Left lung (tissue), 10 donors: Measurements from ENCODE around the gene CREB5. TPM values are rescaled to one million over a fixed set of nuclear protein-coding genes. Genes with fewer than 3 reads are reported as not detected.

Experiments
- ATAC-seq: fragments of 200-7000 bp; cut with Tn5 transposase; one replicate; pipeline ENCODE4 v1.9.1; 2020; ENCODE audit warnings: moderate library complexity
- DNase-seq, 4 donors: peaks; one replicate each; pipeline ENCODE4 v3.0.0-alpha.2; 2013 to 2020
- H3K27ac ChIP-seq, 2 donors: fragments of 200-600 bp; sonication (generic) in 1 of 2; one replicate each; pipeline versions ENCODE4 v1.5.0 to v1.8.0; 2020 to 2021
- H3K27me3 ChIP-seq, 2 donors: fragments of 200-600 bp; sonication (generic) in 1 of 2; one replicate each; pipeline versions ENCODE4 v1.5.0 to v1.8.0; 2020 to 2021
- H3K36me3 ChIP-seq, 2 donors: fragments of 200-600 bp; sonication (generic) in 1 of 2; one replicate each; pipeline versions ENCODE4 v1.5.0 to v1.8.0; 2020 to 2021
- H3K4me1 ChIP-seq, 2 donors: fragments of 200-600 bp; one replicate each; pipeline ENCODE4 v1.8.0; 2021
- H3K4me3 ChIP-seq, 2 donors: fragments of 200-600 bp; sonication (generic) in 1 of 2; one replicate each; pipeline versions ENCODE4 v1.5.0 to v1.8.0; 2020 to 2021; ENCODE audit warnings: mild to moderate bottlenecking in 1 of 2
- H3K9me3 ChIP-seq, 2 donors: fragments of 200-600 bp; sonication (generic) in 1 of 2; one replicate each; pipeline versions ENCODE4 v1.5.0 to v1.8.0; 2020 to 2021
- CTCF ChIP-seq, 2 donors: fragments of 200-600 bp; sonication (generic) in 1 of 2; IDR thresholded peaks; one replicate each; pipeline versions ENCODE4 v1.5.0 to v1.8.0; 2021; ENCODE audit warnings: antibody characterized with exemption in 2 of 2
- intact Hi-C, 2 donors: fragments of 100-400 bp; cut with DNase I; formaldehyde crosslinking; loops; one replicate each; pipeline versions ENCODE4 v1.11.2 to v1.14.2; 2022
- polyA plus RNA-seq, 6 donors: library from polyadenylated mRNA; unstranded; fragments of 120-200 nt; gene quantifications; one replicate each; pipeline ENCODE4 v1.2.1, GENCODE V29; 2013; ENCODE audit not compliant: insufficient read length in 6 of 6
- total RNA-seq, 2 donors: library from RNA; stranded (reverse); fragmentation: NEBNext Ultra II Directional; extraction: Animal tissue kit (Norgen Biotek cat#: 25700); gene quantifications; one replicate each; pipeline ENCODE4 v1.2.1, GENCODE V29; 2021
- donor health status: DM: no; HTN: yes; CAD: no.
- donor health status: DM: no; HTN: no; CAD: no.

The CREB5 gene
- total and polyA plus RNA-seq, 8 donors, result 6.6 to 19.9 (median 15.7) TPM

GRCh38 chr7:28465697-28466096, 53.4 kb downstream of the CREB5 start:
- H3K27ac ChIP-seq, result no peak overlapping the region
- TF ChIP-seq CTCF (IDR thresholded peaks at IDR 0.05), result no peak
- DNase-seq (no peak), ATAC-seq (no peak)
- no peaks in the 10 kb centered on the region for H3K27me3 ChIP-seq
- H3K9me3 ChIP-seq, result no peaks in the 10 kb centered on the region
- intact Hi-C loops, result no loop called here
- no peaks in the 10 kb centered on the region for H3K4me1 ChIP-seq
- no peaks in the 10 kb centered on the region for H3K36me3 ChIP-seq
- H3K4me3 ChIP-seq, result no peak overlapping the region

GRCh38 chr7:28466341-28466740, 54.0 kb downstream of the CREB5 start:
- no peak for ATAC-seq
- intact Hi-C loops, result no loop called here
- no peak overlapping the region for H3K4me3 ChIP-seq
- DNase-seq, result no peak
- no peaks in the 10 kb centered on the region for H3K9me3 ChIP-seq
- H3K4me1 ChIP-seq, result no peaks in the 10 kb centered on the region
- TF ChIP-seq CTCF (IDR thresholded peaks at IDR 0.05), result no peak
- no peaks in the 10 kb centered on the region for H3K36me3 ChIP-seq
- H3K27ac ChIP-seq, result no peak overlapping the region
- no peaks in the 10 kb centered on the region for H3K27me3 ChIP-seq

GRCh38 chr7:28466885-28467284, 54.6 kb downstream of the CREB5 start:
- Histone ChIP-seq H3K27ac (no peak overlapping the region), H3K9me3 (no peaks in the 10 kb centered on the region), H3K36me3 (no peaks in the 10 kb centered on the region), H3K4me3 (no peak overlapping the region), H3K4me1 (no peaks in the 10 kb centered on the region), H3K27me3 (no peaks in the 10 kb centered on the region)
- intact Hi-C loops, result no loop called here
- ATAC-seq (no peak), DNase-seq (no peak)
- TF ChIP-seq CTCF (IDR thresholded peaks at IDR 0.05), result no peak

- Histone ChIP-seq H3K4me1 (no peaks in the 10 kb centered on the region), H3K36me3 (no peaks in the 10 kb centered on the region), H3K9me3 (no peaks in the 10 kb centered on the region), H3K27ac (no peak overlapping the region), H3K27me3 (no peaks in the 10 kb centered on the region), H3K4me3 (no peak overlapping the region)
- DNase-seq, result no peak
- ATAC-seq, result no peak
- TF ChIP-seq CTCF (IDR thresholded peaks at IDR 0.05), result no peak
- intact Hi-C loops, result no loop called here
These were observed 57.2 kb downstream of the CREB5 start for GRCh38 chr7:28469562-28469961.

GRCh38 chr7:28470344-28470743, 58.0 kb downstream of the CREB5 start:
- ATAC-seq, result no peak
- H3K4me3 ChIP-seq, result no peak overlapping the region
- DNase-seq, result no peak
- no peaks in the 10 kb centered on the region for H3K9me3 ChIP-seq
- no peaks in the 10 kb centered on the region for H3K27me3 ChIP-seq
- no peak overlapping the region for H3K27ac ChIP-seq
- no peaks in the 10 kb centered on the region for H3K4me1 ChIP-seq
- intact Hi-C loops, result no loop called here
- TF ChIP-seq CTCF (IDR thresholded peaks at IDR 0.05), result no peak
- H3K36me3 ChIP-seq, result no peaks in the 10 kb centered on the region
